Right renal pelvis (tissue), 4 donors: ENCODE results near the gene DHRS4L2. TPM values are rescaled to one million over a fixed set of nuclear protein-coding genes. Genes with fewer than 3 reads are reported as not detected.
"Not testable (repeated sequence)": the region's sequence is repeated elsewhere in the genome, so short reads cannot be mapped to it uniquely, and the experiment has no call there.

Experiments
- DNase-seq, 4 donors: peaks; one replicate each; pipeline ENCODE4 v3.0.0-alpha.2; 2013; ENCODE audit warnings: low read depth in 4 of 4, low spot score in 3 of 4, missing footprints in 1 of 4
- polyA plus RNA-seq, 4 donors: library from polyadenylated mRNA; unstranded; fragments of 120-200 nt; gene quantifications; one replicate each; pipeline ENCODE4 v1.2.1, GENCODE V29; 2013; ENCODE audit not compliant: insufficient read length in 4 of 4

DHRS4L2 gene
- polyA plus RNA-seq, 4 donors: 28.8 to 49.0 (median 41.4) TPM

DNA sequence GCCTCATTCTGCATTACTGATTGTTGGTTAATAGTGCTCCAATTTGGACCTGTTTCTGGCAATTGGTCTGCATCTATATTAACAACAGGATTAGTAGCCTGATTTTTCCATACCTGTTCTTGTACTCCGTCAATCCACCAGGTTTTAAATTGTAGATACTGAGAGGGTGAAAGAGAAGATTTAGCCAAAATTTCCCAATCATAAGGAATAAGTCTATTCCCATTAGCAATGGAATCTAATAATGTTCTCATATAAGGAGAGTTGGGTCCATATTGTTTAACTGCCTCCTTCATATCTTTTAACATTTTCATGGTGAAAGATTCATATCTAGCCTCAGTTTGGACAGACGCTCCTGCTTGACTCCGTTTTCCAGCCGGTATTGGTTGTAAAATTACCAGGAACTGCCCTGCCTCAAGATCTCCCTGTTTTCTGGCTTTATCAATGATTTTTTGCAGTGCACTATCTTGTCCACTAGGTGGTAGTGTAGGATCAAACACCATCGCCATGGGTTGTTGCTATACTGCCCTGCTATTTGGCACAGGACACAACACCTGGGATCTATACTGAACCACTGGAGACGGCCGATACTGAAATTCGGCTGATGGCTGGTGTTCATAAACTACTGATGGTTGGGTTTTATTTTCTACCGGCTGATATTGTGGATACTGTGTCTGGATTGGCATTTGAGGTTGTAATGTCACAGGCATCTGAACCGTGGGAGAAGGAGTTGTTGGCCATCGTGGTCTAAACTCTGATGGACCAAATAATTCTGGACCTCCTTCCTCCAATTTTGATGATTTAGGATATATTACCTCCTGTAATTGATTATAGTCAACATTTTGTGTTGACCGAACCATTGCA lies 25.2 kb downstream of the DHRS4L2 start:
- peak in 2 of 4 donors; percentile 41 to 53 for DNase-seq

DNA sequence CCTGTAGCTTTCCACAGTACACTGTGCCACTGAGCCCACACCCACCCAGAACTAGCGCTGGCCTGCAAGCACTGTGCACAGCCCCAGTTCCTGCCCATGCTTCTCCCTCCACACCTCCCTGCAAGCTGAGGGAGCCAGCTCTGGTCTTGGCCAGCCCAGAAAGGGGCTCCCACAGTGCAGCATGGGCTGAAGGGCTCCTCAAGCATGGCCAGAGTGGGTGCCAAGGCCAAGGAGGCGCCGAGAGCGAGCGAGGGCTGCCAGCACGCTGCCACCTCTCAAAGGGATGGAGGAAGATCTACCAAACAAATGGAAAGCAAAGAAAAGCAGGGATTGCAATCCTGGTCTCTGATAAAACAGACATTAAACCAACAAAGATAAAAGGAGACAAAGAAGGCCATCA lies 27.0 kb downstream of the DHRS4L2 start:
- not testable (repeated sequence) for DNase-seq

DNA sequence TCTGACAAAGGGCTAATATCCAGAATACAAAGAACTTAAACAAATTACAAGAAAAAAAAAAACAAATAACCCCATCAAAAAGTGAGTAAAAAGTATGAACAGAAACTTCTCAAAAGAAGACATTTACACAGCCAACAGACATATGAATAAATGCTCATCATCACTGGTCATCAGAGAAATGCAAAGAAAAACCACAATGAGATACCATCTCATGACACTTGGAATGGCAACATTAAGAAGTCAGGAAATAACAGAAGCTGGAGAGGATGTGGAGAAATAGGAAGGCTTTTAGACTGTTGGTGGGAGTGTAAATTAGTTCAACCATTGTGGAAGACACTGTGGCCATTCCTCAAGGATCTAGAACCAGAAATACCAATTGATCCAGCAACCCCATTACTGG lies 30.2 kb downstream of the DHRS4L2 start:
- not testable (repeated sequence) for DNase-seq

DNA sequence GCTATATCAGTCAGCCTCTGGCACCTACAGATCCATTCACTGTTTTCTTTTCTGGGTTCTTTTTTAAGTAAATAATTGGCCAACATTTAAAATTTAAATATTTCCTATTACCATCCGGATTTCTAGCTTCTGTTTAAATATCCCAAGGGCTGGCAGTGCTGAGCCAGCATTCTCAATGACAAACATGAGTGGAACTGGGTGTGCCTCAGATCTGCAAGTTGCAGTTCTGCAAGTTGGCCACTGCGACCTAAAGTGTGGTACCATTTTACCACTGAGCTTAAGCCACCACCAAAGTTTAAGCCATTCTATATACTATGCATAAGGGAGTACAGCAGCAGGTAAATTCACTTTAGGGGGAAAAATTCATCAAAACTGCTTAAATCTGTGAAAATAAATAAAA lies 31.2 kb downstream of the DHRS4L2 start:
- not testable (repeated sequence) for DNase-seq

DNA sequence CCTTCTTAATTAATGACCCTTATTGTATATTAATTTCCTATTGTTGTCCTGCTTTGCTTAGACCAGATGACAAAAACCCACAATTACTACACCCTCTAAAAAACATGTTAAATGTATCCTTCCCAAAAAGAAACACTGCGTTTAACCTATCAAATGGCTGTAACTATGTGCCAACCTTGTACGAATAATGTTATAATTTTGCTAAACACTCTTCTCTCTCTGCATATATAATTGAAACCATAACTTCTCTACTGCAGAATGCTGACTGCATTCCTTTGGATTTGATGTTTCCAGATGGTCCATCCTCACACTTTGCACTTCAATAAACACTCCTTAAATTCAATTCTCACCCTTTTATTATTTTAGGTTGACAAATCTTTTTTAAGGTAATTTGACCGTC lies 31.8 kb downstream of the DHRS4L2 start:
- not testable (repeated sequence) for DNase-seq

DNA sequence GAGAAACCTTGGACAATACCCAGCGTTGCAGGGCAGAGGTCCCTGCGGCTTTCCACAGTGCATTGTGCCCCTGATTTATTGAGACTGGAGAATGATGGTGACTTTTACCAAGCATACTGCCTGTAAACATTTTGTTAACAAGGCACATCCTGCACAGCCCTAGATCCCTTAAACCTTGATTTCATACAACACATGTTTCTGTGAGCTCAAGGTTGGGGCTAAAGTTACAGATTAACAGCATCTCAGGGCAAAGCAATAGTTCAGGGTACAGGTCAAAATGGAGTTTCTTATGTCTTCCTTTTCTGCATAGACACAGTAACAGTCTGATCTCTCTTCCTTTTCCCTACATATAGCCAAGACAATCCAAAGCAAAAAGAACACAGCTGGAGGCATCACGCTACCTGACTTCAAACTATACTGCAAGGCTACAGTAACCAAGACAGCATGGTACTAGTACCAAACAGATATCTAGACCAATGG lies 36.2 kb downstream of the DHRS4L2 start:
- not testable (repeated sequence) for DNase-seq

DNA sequence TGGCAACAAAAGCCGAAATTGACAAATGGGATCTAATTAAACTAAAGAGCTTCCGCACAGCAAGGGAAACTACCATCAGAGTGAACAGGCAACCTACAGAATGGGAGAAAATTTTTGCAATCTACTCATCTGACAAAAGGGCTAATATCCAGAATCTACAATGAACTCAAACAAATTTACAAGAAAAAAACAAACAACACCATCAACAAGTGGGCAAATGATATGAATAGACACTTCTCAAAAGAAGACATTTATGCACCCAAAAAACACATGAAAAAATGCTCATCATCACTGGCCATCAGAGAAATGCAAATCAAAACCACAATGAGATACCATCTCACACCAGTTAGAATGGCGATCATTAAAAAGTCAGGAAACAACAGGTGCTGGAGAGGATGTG lies 41.0 kb downstream of the DHRS4L2 start:
- not testable (repeated sequence) for DNase-seq

DNA sequence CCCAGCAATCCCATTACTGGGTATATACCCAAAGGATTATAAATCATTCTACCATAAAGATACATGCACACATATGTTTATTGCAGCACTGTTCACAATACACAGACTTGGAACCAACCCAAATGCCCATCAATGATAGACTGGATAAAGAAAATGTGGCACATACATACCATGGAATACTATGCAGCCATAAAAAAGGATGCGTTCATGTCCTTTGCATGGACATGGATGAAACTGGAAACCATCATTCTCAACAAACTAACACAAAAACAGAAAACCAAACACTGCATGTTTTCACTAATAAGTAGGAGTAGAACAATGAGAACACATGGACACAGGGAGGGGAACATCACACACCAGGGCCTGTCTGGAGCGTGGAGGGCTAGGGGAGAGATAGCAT lies 42.6 kb downstream of the DHRS4L2 start:
- DNase-seq: not testable (repeated sequence)

DNA sequence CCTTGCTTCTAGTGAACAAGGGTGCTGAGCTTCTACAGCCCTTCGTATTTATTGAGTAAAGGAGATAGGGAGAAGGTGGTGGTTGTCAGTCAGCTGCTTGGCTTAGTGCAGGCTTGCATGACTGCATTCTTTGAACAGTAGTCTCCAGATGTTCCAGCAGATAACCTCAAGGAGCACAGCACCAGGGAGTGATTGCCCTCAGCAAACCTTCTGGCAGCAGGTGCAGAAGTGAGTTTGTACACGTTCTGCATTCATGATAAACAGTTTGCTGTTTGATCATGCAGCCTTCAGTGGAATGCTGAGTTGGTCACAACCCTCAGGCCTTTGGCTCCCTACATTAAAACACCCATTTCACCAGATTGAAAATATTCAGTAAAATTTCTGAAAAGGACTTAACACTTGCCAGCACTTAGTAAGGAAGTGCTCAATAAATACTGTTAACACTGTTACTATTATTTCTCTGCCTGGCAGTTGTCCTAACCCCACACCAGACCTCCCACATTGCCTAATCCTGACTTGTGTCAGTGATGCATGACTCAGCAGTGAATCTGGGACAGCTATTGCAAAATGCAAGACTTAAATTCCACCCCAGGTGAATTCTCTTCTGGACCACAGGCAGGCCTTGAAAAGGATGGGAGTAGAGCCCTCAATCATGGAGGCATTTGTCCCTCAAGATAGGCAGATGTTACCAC lies 44.1 kb downstream of the DHRS4L2 start:
- DNase-seq: no peak

DNA sequence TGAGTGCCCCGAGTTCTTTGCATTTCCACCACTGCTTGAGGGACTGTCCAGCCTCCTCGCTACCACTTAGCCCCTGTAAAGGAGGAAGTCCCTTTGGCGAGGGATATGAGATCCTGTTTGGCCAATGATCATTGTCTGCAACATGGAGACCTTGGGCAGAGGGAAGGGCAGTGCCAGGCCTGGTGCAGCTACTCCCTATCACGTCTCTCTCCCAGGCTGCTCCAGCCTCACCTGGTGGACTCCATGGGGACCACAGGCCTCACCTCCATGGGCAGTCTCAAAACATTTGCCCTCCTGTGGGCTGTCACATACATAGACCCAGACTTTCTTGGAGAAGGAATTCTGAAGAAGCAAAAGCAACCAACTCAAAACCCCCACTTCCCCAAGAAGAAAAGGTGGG lies 47.0 kb downstream of the DHRS4L2 start:
- not testable (repeated sequence) for DNase-seq

DNA sequence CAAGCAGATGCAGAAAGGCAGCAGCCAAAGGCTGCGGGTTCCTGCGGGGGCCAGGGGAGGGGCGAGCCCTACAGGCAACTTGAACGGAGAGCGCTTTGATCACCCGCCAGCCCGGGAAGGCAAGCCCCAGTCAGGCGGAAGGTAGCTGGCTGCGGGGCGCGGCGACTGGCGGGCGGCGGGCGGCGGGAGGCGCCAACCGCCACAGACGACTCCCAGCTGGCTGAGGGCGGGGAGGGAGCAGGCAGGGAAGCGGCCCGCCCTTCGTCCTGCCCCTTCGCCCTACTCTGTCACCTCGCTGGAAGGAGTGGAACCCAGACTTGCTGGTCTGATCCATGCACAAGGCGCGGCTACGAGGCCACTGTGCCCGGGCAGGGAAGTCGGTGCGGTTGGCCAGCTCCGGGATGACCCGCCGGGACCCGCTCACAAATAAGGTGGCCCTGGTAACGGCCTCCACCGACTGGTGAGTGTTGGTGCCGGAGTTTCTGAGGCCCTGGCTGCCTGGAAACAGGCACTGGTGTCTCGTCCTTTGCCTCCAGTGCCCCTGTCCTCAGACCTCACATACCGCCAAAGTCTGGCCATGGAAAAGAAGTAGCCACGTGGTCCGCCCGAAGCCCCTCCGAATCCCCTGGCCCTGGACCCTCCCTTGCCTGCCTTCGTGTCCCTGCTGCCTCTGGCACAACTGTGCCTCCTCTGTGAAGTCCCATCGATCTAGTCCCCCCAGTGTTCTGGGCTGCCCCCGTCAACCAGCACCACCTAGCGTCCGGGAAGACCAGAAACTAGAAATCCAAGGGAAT lies 47.6 kb downstream of the DHRS4L2 start:
- DNase-seq: peak in 3 of 4 donors; percentile 45 to 58 (median 50)

DNA sequence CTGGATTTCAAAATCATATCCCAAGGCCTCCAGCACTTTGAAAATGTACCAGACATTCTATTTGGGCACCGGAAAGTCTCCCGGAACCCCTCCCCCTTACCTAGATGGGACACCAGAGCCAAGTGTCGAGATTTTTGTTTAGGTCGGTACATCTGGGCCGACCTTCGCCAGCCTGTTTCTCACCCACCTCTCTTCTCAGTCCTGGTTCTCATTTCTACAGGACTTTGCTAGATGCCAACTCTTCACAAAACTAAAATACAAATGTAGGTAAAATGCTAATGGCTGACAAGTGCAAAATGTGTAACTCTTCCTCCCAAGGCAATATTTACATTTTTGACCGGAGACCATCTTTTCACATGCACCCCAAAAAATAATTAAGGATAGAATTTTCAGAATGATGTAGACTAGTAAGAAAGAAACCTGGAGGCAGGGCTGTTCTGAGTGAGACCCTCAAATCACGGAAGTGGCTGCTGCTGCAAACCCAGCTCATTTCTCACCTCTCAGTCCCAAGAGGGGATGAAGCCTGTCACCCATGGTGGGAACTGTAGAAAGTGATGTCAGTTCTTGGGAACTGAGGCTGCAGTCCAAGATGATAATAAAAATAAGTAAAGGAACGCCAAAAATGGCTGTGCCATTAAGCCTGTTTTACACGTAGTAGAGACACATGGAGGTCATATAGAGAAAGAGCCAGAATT lies 48.4 kb downstream of the DHRS4L2 start:
- not testable (repeated sequence) for DNase-seq

DNA sequence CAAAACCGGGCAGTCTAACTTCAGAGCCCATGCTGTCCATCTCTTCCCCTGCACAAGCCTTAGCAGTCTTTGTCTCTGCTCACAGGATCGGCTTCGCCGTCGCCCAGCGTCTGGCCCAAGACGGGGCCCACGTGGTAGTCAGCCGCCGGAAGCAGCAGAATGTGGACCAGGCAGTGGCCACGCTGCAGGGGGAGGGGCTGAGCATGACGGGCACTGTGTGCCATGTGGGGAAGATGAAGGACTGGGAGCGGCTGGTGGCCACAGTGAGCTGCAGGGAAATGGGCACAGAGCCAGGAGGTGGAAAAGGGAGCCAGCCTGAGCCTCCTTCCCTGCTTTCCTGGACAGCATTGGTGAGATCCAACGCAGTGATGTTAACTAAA lies 48.9 kb downstream of the DHRS4L2 start:
- DNase-seq: no peak

GRCh38 chr14:24038686-24039085 lies 50.0 kb downstream of the DHRS4L2 start:
- DNase-seq: no peak

DNA sequence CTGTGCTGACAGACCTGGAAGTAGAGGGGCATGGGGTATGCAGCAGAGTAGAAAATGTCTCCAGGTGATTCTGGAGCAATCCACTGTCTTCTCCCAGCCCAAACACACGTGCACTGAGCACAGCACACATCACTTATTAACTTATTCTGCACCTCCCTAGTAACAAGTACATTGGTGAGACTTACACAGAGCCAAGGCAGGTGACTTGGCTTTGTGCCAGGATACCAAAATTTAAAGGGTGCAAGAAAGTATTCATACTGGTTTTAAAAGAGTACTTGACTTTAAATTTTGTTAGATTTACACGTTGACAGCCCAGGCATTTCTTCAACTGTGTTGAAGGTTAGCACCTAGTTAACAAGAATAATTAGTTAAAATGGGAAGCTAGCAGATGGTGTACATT lies 52.0 kb downstream of the DHRS4L2 start:
- DNase-seq: no peak

DNA sequence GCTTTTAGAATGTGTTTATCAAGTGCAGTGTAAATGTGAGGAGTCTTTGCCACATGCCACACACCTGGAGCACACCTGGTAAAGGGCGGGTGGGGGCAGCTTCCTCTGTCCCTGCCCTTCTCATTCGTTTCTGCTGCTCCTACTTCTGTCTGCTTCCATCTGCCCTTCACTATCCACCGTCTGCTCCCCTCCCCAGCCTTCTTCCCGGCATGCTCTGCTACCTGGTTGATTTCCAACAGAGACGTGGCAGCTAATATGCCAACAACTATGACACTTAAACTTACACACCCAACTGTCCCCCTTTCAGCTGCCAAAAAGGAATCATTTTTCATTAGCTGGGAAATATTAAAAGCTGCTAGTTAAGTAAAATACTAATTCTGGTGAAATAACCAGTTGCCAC lies 54.0 kb downstream of the DHRS4L2 start:
- no peak for DNase-seq

GRCh38 chr14:24049002-24049401 lies 60.3 kb downstream of the DHRS4L2 start:
- not testable (repeated sequence) for DNase-seq

DNA sequence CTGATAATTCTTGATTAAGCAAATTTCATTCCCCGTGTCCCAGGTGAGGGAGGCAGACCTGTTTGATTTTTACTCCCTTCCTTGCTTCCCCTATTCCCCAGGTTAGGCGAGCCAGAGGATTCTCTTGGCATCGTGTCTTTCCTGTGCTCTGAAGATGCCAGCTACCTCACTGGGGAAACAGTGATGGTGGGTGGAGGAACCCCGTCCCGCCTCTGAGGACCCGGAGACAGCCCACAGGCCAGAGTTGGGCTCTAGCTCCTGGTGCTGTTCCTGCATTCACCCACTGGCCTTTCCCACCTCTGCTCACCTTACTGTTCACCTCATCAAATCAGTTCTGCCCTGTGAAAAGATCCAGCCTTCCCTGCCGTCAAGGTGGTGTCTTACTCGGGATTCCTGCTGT lies 62.0 kb downstream of the DHRS4L2 start:
- not testable (repeated sequence) for DNase-seq

DNA sequence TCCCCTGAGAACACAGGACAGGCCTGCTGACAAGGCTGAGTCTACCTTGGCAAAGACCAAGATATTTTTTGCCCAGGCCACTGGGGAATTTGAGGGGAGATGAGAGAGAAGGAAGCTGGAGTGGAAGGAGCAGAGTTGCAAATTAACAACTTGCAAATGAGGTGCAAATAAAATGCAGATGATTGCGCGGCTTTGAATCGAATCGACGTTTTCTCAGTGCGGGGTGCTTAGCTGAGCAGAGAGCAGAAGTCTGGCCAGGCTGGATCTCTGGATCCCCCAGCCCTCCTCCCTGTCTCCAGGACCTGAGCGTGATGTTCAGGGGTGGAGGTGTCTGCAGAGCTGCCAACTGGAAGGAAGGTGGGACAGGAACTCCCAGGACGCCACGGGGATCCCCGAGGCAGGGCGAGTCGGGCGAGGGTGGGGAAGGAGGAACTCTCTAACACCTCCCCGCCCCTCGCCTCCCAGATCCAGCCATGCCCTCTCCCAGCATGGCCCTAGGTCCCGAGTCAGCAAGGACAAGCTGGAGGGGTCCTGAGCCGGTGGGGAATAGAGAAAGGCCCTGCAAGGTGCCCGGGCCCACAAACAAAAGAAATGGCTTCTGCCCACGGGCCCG lies 62.6 kb downstream of the DHRS4L2 start:
- DNase-seq: peak in 1 of 4 donors; percentile 12
